PFSK-1 (cell line): ENCODE data around the gene ADGRG4.

ENCODE experiments used
- FOXP2 ChIP-seq: optimal IDR thresholded peaks from 2 replicates; pipeline ENCODE3; 2011; ENCODE audit warnings: borderline replicate concordance, control low read depth, inconsistent platforms; ENCODE audit not compliant: insufficient read depth; ENCODE audit errors: extremely low read length, extremely low read depth
- POLR2AphosphoS5 ChIP-seq: IDR thresholded peaks from 2 replicates; pipeline ENCODE4 v1.6.1; 2012; ENCODE audit warnings: low read depth, mild to moderate bottlenecking, control low read depth, low read length, moderate library complexity
- REST ChIP-seq, 2 experiments: IDR thresholded peaks; 2 replicates each; pipeline versions ENCODE4 v1.6.1 to v1.8.0; 2011 to 2012; ENCODE audit warnings: low read depth in 2 of 2, low read length in 2 of 2, control low read depth in 1 of 2, inconsistent platforms in 1 of 2, mild to moderate bottlenecking in 1 of 2, moderate library complexity in 1 of 2; ENCODE audit not compliant: insufficient read depth in 1 of 2
- SIN3A ChIP-seq: IDR thresholded peaks from 2 replicates; pipeline ENCODE4 v1.6.1; 2012; ENCODE audit warnings: mild to moderate bottlenecking, low read length, moderate library complexity, borderline replicate concordance; ENCODE audit not compliant: insufficient read depth
- TAF1 ChIP-seq: IDR thresholded peaks from 2 replicates; pipeline ENCODE4 v1.6.1; 2012; ENCODE audit warnings: low read length, control low read depth, borderline replicate concordance; ENCODE audit not compliant: insufficient read depth

Gene ADGRG4

GRCh38 chrX:136386826-136387225, 86.1 kb downstream of the ADGRG4 start:
- TF ChIP-seq REST (IDR thresholded peaks at IDR 0.05; ENCODE audit: insufficient read depth in 1 of 2, low read depth in 2 of 2, low read length in 2 of 2): no peak
- TF ChIP-seq FOXP2: no peak
- no peak for TF ChIP-seq POLR2AphosphoS5
- no peak for TF ChIP-seq TAF1
- TF ChIP-seq SIN3A: no peak

- no peak for TF ChIP-seq FOXP2
- no peak for TF ChIP-seq TAF1
- TF ChIP-seq SIN3A: no peak
- TF ChIP-seq REST (IDR thresholded peaks at IDR 0.05; ENCODE audit: insufficient read depth in 1 of 2, low read depth in 2 of 2, low read length in 2 of 2): no peak
- TF ChIP-seq POLR2AphosphoS5: no peak
Observed at GRCh38 chrX:136387951-136388502, 87.3 kb downstream of the ADGRG4 start.

- TF ChIP-seq POLR2AphosphoS5 (no peak), REST (IDR thresholded peaks at IDR 0.05; ENCODE audit: insufficient read depth in 1 of 2, low read depth in 2 of 2, low read length in 2 of 2) (no peak), SIN3A (no peak), TAF1 (no peak), FOXP2 (no peak)
Observed at GRCh38 chrX:136390921-136391320, 90.2 kb downstream of the ADGRG4 start.

GRCh38 chrX:136395271-136395670, 94.5 kb downstream of the ADGRG4 start:
- TF ChIP-seq FOXP2: no peak
- TF ChIP-seq REST (IDR thresholded peaks at IDR 0.05; ENCODE audit: insufficient read depth in 1 of 2, low read depth in 2 of 2, low read length in 2 of 2): no peak
- no peak for TF ChIP-seq SIN3A

GRCh38 chrX:136397001-136397400, 96.2 kb downstream of the ADGRG4 start:
- TF ChIP-seq FOXP2: no peak
- TF ChIP-seq SIN3A: no peak
- no peak for TF ChIP-seq REST (IDR thresholded peaks at IDR 0.05; ENCODE audit: insufficient read depth in 1 of 2, low read depth in 2 of 2, low read length in 2 of 2)
- TF ChIP-seq TAF1: no peak
- TF ChIP-seq POLR2AphosphoS5: no peak
